Thoracic aorta (tissue), 2 donors: Measurements from ENCODE around the gene SLC7A4. TPM values are rescaled to one million over a fixed set of nuclear protein-coding genes. Genes with fewer than 3 reads are reported as not detected.
"Not testable (repeated sequence)": the region's sequence is repeated elsewhere in the genome, so short reads cannot be mapped to it uniquely, and the experiment has no call there.

Experiments used
- ATAC-seq: fragments of 150-250 bp; one replicate; pipeline ENCODE4 v1.8.0; 2017; ENCODE audit warnings: low read depth; ENCODE audit not compliant: insufficient number of reproducible peaks, low FRiP score
- DNase-seq: peaks from one replicate; pipeline ENCODE4 v3.0.0-alpha.2; 2020; ENCODE audit warnings: low spot score
- H3K27ac ChIP-seq, 2 donors: fragments of 200-600 bp; sonication (generic); 1 replicate in 1 of 2; 2 replicates in 1 of 2; pipeline ENCODE4 v1.5.1; 2016; ENCODE audit warnings: mild to moderate bottlenecking in 2 of 2, moderate library complexity in 2 of 2
- H3K27me3 ChIP-seq: fragments of 200-600 bp; sonication (generic); replicated peaks from 2 replicates; pipeline ENCODE4 v1.6.0; 2016; ENCODE audit warnings: mild to moderate bottlenecking; ENCODE audit not compliant: insufficient read depth
- H3K36me3 ChIP-seq: fragments of 200-600 bp; sonication (generic); one replicate; pipeline ENCODE4 v1.5.1; 2016
- H3K4me1 ChIP-seq, 2 donors: fragments of 200-600 bp; sonication (generic); 1 replicate in 1 of 2; 2 replicates in 1 of 2; pipeline versions ENCODE4 v1.5.1 to v1.6.0; 2016; ENCODE audit warnings: low read depth in 2 of 2, mild to moderate bottlenecking in 1 of 2; ENCODE audit not compliant: control insufficient read depth in 1 of 2
- H3K4me3 ChIP-seq: fragments of 200-600 bp; sonication (generic); 2 replicates; pipeline ENCODE4 v1.5.1; 2016; ENCODE audit warnings: mild to moderate bottlenecking
- H3K9me3 ChIP-seq: fragments of 200-600 bp; sonication (generic); 2 replicates; pipeline ENCODE4 v1.5.1; 2016
- CTCF ChIP-seq: fragments of 200-600 bp; sonication (generic); IDR thresholded peaks from one replicate; pipeline ENCODE4 v1.5.1; 2019; ENCODE audit warnings: antibody characterized with exemption
- total RNA-seq, 2 donors: library from RNA; depleted of rRNA; stranded (reverse); fragments of >200 nt; gene quantifications; one replicate each; pipeline versions ENCODE4 v1.1.0 to v1.2.3, GENCODE V29; 2016

Gene SLC7A4
- total RNA-seq, 2 donors from 2014 or later, result 1.2 TPM; not detected in 1

- no peaks in the 10 kb centered on the region for H3K27me3 ChIP-seq
- no peak for TF ChIP-seq CTCF
- no peak overlapping the region for H3K4me3 ChIP-seq
- no peak for ATAC-seq
- no peak overlapping the region for H3K27ac ChIP-seq
- no peaks in the 10 kb centered on the region for H3K4me1 ChIP-seq
- no peak for DNase-seq
- no peaks in the 10 kb centered on the region for H3K9me3 ChIP-seq
- no peaks in the 10 kb centered on the region for H3K36me3 ChIP-seq
Observed at GRCh38 chr22:21067901-21068680, 35.7 kb upstream of the SLC7A4 start.

- no peaks in the 10 kb centered on the region for H3K4me1 ChIP-seq
- DNase-seq (no peak), ATAC-seq (no peak)
- H3K27ac ChIP-seq, result no peak overlapping the region
- H3K4me3 ChIP-seq, result no peak overlapping the region
- H3K27me3 ChIP-seq, result no peaks in the 10 kb centered on the region
- no peaks in the 10 kb centered on the region for H3K9me3 ChIP-seq
- no peak for TF ChIP-seq CTCF
- H3K36me3 ChIP-seq, result no peaks in the 10 kb centered on the region
Observed at GRCh38 chr22:21067075-21067900, 34.9 kb upstream of the SLC7A4 start.

- TF ChIP-seq CTCF, result no peak
- ATAC-seq (no peak), DNase-seq (no peak)
Observed at GRCh38 chr22:21064917-21065864, 32.8 kb upstream of the SLC7A4 start.

GRCh38 chr22:21064425-21064824, 32.1 kb upstream of the SLC7A4 start:
- H3K9me3 ChIP-seq, H3K4me3 ChIP-seq, H3K27ac ChIP-seq, H3K4me1 ChIP-seq, H3K27me3 ChIP-seq, H3K36me3 ChIP-seq, ATAC-seq, DNase-seq: not testable (repeated sequence)

More at GRCh38 chr22:21064917-21065864, 32.8 kb upstream of the SLC7A4 start:
- Histone ChIP-seq H3K27me3 (no peaks in the 10 kb centered on the region), H3K36me3 (no peaks in the 10 kb centered on the region), H3K9me3 (no peaks in the 10 kb centered on the region), H3K4me1 (no peaks in the 10 kb centered on the region), H3K4me3 (no peak overlapping the region), H3K27ac (no peak overlapping the region)

- not testable (repeated sequence) for DNase-seq, H3K27me3 ChIP-seq, H3K36me3 ChIP-seq, H3K4me3 ChIP-seq, H3K27ac ChIP-seq, ATAC-seq, H3K9me3 ChIP-seq, H3K4me1 ChIP-seq
Observed at GRCh38 chr22:21061660-21062321, 29.4 kb upstream of the SLC7A4 start.

- H3K27ac ChIP-seq, ATAC-seq: not testable (repeated sequence)
Observed at GRCh38 chr22:21060363-21060762, 28.0 kb upstream of the SLC7A4 start.

More at GRCh38 chr22:21060363-21060762, 28.0 kb upstream of the SLC7A4 start:
- H3K9me3 ChIP-seq, H3K4me1 ChIP-seq, H3K36me3 ChIP-seq, DNase-seq, H3K27me3 ChIP-seq, H3K4me3 ChIP-seq: not testable (repeated sequence)
